GM19397 (cell line): ENCODE measurements around the gene NFIL3.
"Not testable (repeated sequence)": the region's sequence is repeated elsewhere in the genome, so short reads cannot be mapped to it uniquely, and the experiment has no call there.

ENCODE experiments used
- ATAC-seq: cut with Tn5 transposase; IDR thresholded peaks from one replicate; pipeline ENCODE4 v1.9.1; 2021; ENCODE audit warnings: mild to moderate bottlenecking, moderate library complexity; ENCODE audit not compliant: unreplicated experiment

The NFIL3 gene

GRCh38 chr9:91398926-91399325 lies 24.7 kb downstream of the NFIL3 start:
- no peak for ATAC-seq

- no peak for ATAC-seq
Measured at GRCh38 chr9:91395553-91396471, 27.8 kb downstream of the NFIL3 start.

GRCh38 chr9:91395106-91395552 lies 28.5 kb downstream of the NFIL3 start:
- no peak for ATAC-seq

GRCh38 chr9:91393826-91394225 lies 29.8 kb downstream of the NFIL3 start:
- no peak for ATAC-seq

- no peak for ATAC-seq
Measured at GRCh38 chr9:91392435-91392834, 31.2 kb downstream of the NFIL3 start.

- no peak for ATAC-seq
Measured at GRCh38 chr9:91391818-91392217, 31.8 kb downstream of the NFIL3 start.

- ATAC-seq, result no peak
Measured at GRCh38 chr9:91391412-91391811, 32.2 kb downstream of the NFIL3 start.

GRCh38 chr9:91389686-91390085 lies 33.9 kb downstream of the NFIL3 start:
- not testable (repeated sequence) for ATAC-seq

- ATAC-seq, result no peak
Measured at GRCh38 chr9:91386765-91387164, 36.9 kb downstream of the NFIL3 start.

GRCh38 chr9:91384954-91385353 lies 38.7 kb downstream of the NFIL3 start:
- ATAC-seq, result no peak

- no peak for ATAC-seq
Measured at GRCh38 chr9:91383577-91383976, 40.1 kb downstream of the NFIL3 start.

- no peak for ATAC-seq
Measured at GRCh38 chr9:91382298-91382697, 41.3 kb downstream of the NFIL3 start.

- ATAC-seq, result no peak
Measured at GRCh38 chr9:91379426-91379825, 44.2 kb downstream of the NFIL3 start.

GRCh38 chr9:91378695-91379127 lies 44.9 kb downstream of the NFIL3 start:
- no peak for ATAC-seq

- not testable (repeated sequence) for ATAC-seq
Measured at GRCh38 chr9:91378054-91378453, 45.6 kb downstream of the NFIL3 start.

GRCh38 chr9:91376239-91376638 lies 47.4 kb downstream of the NFIL3 start:
- ATAC-seq, result no peak

- ATAC-seq, result no peak
Measured at GRCh38 chr9:91374939-91375338, 48.7 kb downstream of the NFIL3 start.

GRCh38 chr9:91371894-91372293 lies 51.7 kb downstream of the NFIL3 start:
- no peak for ATAC-seq

- not testable (repeated sequence) for ATAC-seq
Measured at GRCh38 chr9:91370006-91370405, 53.6 kb downstream of the NFIL3 start.

- ATAC-seq, result no peak
Measured at GRCh38 chr9:91364702-91365101, 58.9 kb downstream of the NFIL3 start.

GRCh38 chr9:91364005-91364404 lies 59.6 kb downstream of the NFIL3 start:
- ATAC-seq, result no peak

- no peak for ATAC-seq
Measured at GRCh38 chr9:91362051-91362611, 61.5 kb downstream of the NFIL3 start.
